Measurements from ENCODE around the gene ZBTB40. TPM values are rescaled to one million over a fixed set of nuclear protein-coding genes. Genes with fewer than 3 reads are reported as not detected.

ZBTB40 gene
- total RNA-seq, 1 experiment from 2014 or later = 14.2 TPM

- in situ Hi-C loops (cut with HindIII; ENCODE audit: low pct_unique_long_range_greater_than_20kb, low sequenced_read_pairs) = no loop called here
- DNase-seq (ENCODE audit: low read depth, low spot score) = no peak
Observed at GRCh38 chr1:22579541-22580155, 128.0 kb downstream of the ZBTB40 start.

Other genes starting within 250 kb of the ZBTB40 start
- 0.29 TPM in 1 of 2 replicates, not detected in the other for gene EPHA8, start 111.6 kb downstream of the ZBTB40 start, total RNA-seq (2014; rRNA removed; shearing (Covaris generic))
- not detected in 2 replicates for gene C1QA, start 184.8 kb downstream of the ZBTB40 start, total RNA-seq (2014; rRNA removed; shearing (Covaris generic))
- gene C1QC, start 191.8 kb downstream of the ZBTB40 start, total RNA-seq (2014; rRNA removed; shearing (Covaris generic)) = not detected in 2 replicates
- not detected in 2 replicates for gene C1QB, start 201.4 kb downstream of the ZBTB40 start, total RNA-seq (2014; rRNA removed; shearing (Covaris generic))